ENCODE data around the gene GRIK3. TPM values are rescaled to one million over a fixed set of nuclear protein-coding genes. Genes with fewer than 3 reads are reported as not detected.

The GRIK3 gene
- total RNA-seq, 1 donor from 2014 or later, result not detected

GRCh38 chr1:36992139-36992943, 42.0 kb downstream of the GRIK3 start:
- Mint-ChIP-seq H3K4me1 (no peaks in the 10 kb centered on the region), H3K27me3 (ENCODE audit: low read depth) (peaks cover 47% of the 10 kb centered on the region), H3K9me3 (no peaks in the 10 kb centered on the region), H3K4me3 (no peak overlapping the region), H3K36me3 (no peaks in the 10 kb centered on the region), H3K27ac (no peak overlapping the region)
- TF ChIP-seq CTCF (IDR thresholded peaks at IDR 0.05; ENCODE audit: unreplicated experiment), result no peak
- DNase-seq (ENCODE audit: low spot score in 2 of 2, unreplicated experiment in 2 of 2), result no peak

GRCh38 chr1:36991551-36991950, 42.8 kb downstream of the GRIK3 start:
- Mint-ChIP-seq H3K27me3 (ENCODE audit: low read depth) (peaks cover 45% of the 10 kb centered on the region), H3K9me3 (no peaks in the 10 kb centered on the region)

GRCh38 chr1:36990928-36991327, 43.4 kb downstream of the GRIK3 start:
- H3K4me1 Mint-ChIP-seq, result no peaks in the 10 kb centered on the region
- no peaks in the 10 kb centered on the region for H3K36me3 Mint-ChIP-seq
- H3K9me3 Mint-ChIP-seq, result no peaks in the 10 kb centered on the region
- H3K27ac Mint-ChIP-seq, result no peak overlapping the region
- H3K4me3 Mint-ChIP-seq, result no peak overlapping the region
- DNase-seq (ENCODE audit: low spot score in 2 of 2, unreplicated experiment in 2 of 2), result no peak
- TF ChIP-seq CTCF (IDR thresholded peaks at IDR 0.05; ENCODE audit: unreplicated experiment), result no peak
- H3K27me3 Mint-ChIP-seq (ENCODE audit: low read depth), result peaks cover 47% of the 10 kb centered on the region

More at GRCh38 chr1:36991551-36991950, 42.8 kb downstream of the GRIK3 start:
- Mint-ChIP-seq H3K4me1 (no peaks in the 10 kb centered on the region), H3K27ac (no peak overlapping the region), H3K36me3 (no peaks in the 10 kb centered on the region), H3K4me3 (no peak overlapping the region)
- TF ChIP-seq CTCF (IDR thresholded peaks at IDR 0.05; ENCODE audit: unreplicated experiment), result no peak
- DNase-seq (ENCODE audit: low spot score in 2 of 2, unreplicated experiment in 2 of 2), result no peak

GRCh38 chr1:36989241-36989640, 45.1 kb downstream of the GRIK3 start:
- Mint-ChIP-seq H3K36me3 (no peaks in the 10 kb centered on the region), H3K27ac (no peak overlapping the region), H3K9me3 (no peaks in the 10 kb centered on the region), H3K4me3 (no peak overlapping the region), H3K4me1 (no peaks in the 10 kb centered on the region), H3K27me3 (ENCODE audit: low read depth) (peaks cover 42% of the 10 kb centered on the region)
- DNase-seq (ENCODE audit: low spot score in 2 of 2, unreplicated experiment in 2 of 2), result no peak
- no peak for TF ChIP-seq CTCF (IDR thresholded peaks at IDR 0.05; ENCODE audit: unreplicated experiment)

- Mint-ChIP-seq H3K4me3 (no peak overlapping the region), H3K36me3 (no peaks in the 10 kb centered on the region), H3K9me3 (no peaks in the 10 kb centered on the region), H3K27ac (no peak overlapping the region), H3K4me1 (no peaks in the 10 kb centered on the region), H3K27me3 (ENCODE audit: low read depth) (peaks cover 43% of the 10 kb centered on the region)
- DNase-seq (ENCODE audit: low spot score in 2 of 2, unreplicated experiment in 2 of 2), result no peak
- TF ChIP-seq CTCF (IDR thresholded peaks at IDR 0.05; ENCODE audit: unreplicated experiment), result no peak
Measured at GRCh38 chr1:36988741-36989193, 45.5 kb downstream of the GRIK3 start.
